AG20443 (cell line): ENCODE measurements around the gene TENT4A.
A peak's percentile ranks its signal among the peaks of the same experiment; 100 is the strongest.

Source experiments
- DNase-seq: peaks from one replicate; pipeline ENCODE4 v3.0.0; 2012; ENCODE audit warnings: low spot score, mixed read lengths

Gene TENT4A

DNA sequence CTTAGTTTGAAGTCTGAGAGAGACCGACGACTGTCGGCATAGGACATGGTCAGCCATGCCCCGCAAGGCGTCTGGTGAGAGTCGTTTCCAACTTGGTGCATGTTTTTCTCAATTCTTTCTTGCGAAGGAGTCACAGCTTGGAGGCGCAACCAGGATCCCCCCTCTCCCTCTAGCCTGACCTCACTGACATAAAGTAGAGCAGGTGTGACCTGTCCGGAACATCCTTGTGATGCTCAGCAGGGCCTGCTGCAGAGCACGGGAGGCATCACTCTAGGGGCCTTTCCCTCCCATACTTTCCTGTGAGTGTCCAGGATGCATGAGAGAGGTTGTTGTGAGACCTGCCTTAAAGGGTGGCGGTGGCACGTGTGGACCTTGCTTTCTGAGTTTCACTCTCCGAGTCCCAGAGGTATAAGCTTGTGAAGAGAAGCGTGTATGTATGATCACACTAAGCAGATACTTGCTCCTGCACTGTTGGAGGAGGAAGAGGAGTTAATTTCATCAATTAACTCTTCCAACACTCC, 5.0 kb downstream of the TENT4A start:
- no peak for DNase-seq

DNA sequence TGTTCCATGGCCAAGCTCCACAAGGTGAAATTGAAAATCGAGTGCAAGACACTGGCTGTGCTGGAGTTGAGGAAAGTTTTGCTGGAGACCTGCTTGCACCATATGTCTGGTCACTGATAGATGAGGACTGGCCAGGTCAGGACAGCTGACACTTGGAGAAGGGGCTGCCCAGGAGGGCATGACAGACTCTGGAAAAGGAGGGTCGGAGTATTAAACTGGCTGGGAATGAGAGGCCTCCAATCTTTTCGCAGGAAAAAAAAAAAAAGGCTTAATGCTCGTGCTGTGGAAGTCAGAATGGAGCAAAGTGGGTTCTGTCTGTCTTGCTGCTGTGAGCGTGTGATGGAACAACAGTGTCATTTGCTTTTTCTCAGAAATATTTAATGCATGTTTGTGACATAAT, 5.5 kb downstream of the TENT4A start:
- DNase-seq: no peak

DNA sequence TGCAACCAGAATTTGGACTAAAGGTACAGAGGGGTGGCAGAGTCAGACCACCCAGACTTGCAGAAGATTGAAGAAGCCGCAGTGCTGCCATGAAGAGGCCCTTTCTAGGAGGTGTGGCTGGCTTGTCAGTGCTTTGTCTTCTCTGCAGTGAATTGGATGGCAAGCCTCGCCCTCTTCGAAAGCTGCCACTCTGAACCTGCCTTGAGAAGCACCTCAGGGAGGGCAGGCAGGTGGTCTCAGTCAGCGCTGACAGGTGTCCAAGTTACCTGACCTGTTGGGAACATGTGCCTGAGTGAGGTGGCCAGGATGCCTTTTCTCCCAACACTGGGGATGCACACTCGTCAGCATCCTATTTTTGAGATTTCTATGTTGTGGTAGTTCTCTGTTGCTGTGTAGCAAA, 6.2 kb downstream of the TENT4A start:
- no peak for DNase-seq

DNA sequence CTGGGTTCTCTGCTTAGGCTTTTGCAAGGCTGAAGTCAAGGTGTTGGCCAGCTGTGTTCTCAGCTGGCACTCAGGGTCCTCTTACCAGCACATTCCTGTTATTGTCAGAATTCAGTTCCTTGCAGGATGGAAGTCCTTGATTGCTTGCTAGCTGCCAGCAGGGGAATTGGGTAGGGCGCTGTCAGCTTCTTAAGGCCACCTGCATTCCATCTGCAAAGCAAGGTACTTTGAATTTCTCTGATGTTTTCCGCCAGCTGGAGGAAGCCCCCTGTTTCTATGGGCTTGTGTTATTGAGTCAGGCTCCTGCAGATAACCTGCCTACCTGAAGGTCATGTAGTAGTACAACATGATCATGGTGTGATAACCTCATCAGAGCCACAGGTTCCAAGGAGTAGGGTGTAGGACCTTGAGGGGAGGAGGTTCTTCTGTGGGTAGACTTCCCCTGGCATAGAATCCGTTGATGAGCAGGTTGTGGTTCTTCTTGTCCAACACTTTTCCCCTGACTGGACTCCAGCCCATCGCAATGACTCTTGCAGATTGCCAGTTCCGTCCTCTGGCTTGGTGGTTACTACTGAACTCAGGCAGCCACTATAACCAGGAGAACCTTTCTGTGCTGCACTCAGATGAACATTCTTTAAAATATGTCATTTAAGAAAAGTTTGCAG, 6.8 kb downstream of the TENT4A start:
- no peak for DNase-seq

DNA sequence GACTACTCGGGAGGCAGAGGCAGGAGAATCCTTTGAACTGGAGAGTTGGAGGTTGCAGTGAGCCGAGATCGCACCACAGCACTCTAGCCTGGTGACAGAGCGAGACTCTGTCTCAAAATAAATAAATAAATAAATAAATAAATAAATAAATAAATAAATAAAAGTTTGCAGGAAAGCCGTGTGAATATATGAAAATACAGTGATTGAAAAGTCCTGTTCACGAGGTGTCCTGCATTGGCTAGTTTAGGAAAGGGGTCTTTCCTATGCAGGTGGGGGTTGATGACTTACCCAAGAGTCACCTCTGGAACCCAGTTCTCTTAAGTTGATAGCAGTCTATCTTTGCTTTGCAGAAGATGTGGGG, 7.3 kb downstream of the TENT4A start:
- no peak for DNase-seq

- DNase-seq: no peak
These were observed 8.2 kb downstream of the TENT4A start for GRCh38 chr5:6721442-6721841.

DNA sequence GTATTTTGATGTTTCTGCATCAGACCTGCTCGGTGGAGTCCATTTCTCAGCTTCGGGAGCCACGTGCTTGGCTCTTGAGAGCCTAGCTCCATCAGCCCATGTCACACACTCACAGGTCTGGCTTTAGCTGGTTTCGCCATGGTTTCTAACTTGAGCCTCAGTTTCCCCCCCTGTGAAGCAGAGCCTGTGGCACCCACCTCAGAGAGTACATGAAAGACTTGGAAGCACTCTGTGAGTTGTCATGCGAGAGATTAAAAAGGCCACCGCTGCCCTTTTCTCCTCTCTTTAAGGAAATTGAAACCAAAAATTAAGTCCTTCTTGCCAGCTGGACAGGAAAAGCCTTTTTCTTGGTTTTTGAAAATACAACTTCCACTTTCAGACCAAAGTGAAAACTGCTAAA, 8.8 kb downstream of the TENT4A start:
- peak; percentile 40 for DNase-seq

- DNase-seq: no peak
These were observed 10.0 kb downstream of the TENT4A start for GRCh38 chr5:6723122-6723815.

- DNase-seq: no peak
These were observed 10.6 kb downstream of the TENT4A start for GRCh38 chr5:6723816-6724300.

- no peak for DNase-seq
These were observed 11.2 kb downstream of the TENT4A start for GRCh38 chr5:6724321-6724929.

- DNase-seq: no peak
These were observed 12.2 kb downstream of the TENT4A start for GRCh38 chr5:6725421-6725820.

GRCh38 chr5:6726006-6726405, 12.8 kb downstream of the TENT4A start:
- DNase-seq: no peak

DNA sequence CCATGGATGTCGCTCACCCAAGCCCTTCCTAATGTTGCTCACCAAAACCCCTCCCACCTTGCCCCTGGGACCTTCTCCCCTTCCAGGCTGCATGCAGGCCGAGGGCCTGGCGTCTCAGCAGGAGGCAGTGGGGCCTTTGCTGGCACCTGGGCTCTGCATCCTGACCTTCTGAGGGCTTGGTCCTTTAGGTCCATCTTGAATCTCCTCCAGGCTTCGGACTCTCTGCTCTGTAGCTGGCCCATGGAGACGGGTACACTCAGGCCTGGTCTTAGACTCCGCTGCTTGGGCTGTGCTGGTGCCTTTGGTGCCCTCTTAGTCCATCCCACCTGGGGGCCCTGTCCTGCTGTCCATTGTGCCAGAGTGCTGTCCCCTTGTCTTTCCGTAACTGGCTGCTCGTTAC, 14.0 kb downstream of the TENT4A start:
- DNase-seq: no peak

DNA sequence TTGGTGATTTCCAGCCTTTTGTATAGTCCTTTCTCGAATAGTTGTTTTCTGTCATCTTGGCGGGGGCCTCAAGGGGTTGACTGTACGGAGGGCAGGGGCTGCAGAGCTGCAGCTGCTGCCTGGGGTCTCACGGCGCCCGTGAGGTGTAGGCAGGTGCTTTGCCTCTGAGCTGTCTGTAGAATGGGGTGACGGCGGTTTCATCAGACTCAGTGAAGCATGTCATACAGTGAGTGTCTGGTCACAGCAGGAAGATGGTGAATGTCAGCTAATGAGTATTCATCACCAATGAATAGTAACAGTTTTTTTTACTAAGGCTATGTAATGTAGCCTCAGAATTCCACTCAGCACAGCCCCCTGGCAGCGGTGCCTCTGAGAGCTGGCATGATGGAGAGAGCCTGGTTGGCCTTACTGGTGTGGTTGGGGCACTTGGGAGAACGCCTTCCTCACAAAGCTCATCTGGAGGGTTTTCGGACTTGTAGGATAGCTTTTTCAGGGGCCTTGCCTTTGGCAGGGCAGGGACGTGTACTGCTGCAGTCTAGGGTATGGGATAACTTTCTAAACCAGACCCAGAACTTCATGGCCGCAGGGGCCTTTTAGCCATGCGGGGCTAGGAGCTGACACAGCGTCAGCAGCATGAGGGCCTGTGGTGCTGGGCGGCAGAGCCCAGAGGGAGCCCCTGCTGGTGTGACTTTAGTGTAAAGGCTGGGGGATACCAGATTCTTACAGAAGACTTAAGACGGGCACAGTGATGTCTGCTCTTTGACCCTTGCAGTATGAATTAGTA, 15.0 kb downstream of the TENT4A start:
- DNase-seq: no peak

- DNase-seq: no peak
These were observed 15.6 kb downstream of the TENT4A start for GRCh38 chr5:6728795-6729183.

- DNase-seq: no peak
These were observed 16.4 kb downstream of the TENT4A start for GRCh38 chr5:6729386-6730310.

GRCh38 chr5:6730407-6730806, 17.2 kb downstream of the TENT4A start:
- DNase-seq: no peak

DNA sequence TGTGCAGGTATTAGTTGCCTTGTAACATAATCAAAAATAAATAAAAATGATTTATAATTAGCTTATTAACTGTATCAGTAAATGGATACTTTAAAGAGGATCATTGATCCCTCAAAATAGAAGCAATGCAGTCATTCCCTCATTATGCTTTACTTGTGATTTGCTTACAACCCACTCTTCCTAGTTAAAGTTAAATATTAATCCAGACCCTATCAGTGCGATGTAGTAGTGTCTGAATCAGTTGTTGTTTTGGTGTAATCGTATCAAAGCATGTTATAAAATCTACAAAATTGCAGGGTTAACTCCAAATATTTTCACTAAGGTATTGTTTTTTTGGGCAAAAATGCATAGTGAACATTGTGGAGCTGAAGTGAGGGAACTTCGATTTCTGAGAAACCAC, 17.6 kb downstream of the TENT4A start:
- DNase-seq: no peak

DNA sequence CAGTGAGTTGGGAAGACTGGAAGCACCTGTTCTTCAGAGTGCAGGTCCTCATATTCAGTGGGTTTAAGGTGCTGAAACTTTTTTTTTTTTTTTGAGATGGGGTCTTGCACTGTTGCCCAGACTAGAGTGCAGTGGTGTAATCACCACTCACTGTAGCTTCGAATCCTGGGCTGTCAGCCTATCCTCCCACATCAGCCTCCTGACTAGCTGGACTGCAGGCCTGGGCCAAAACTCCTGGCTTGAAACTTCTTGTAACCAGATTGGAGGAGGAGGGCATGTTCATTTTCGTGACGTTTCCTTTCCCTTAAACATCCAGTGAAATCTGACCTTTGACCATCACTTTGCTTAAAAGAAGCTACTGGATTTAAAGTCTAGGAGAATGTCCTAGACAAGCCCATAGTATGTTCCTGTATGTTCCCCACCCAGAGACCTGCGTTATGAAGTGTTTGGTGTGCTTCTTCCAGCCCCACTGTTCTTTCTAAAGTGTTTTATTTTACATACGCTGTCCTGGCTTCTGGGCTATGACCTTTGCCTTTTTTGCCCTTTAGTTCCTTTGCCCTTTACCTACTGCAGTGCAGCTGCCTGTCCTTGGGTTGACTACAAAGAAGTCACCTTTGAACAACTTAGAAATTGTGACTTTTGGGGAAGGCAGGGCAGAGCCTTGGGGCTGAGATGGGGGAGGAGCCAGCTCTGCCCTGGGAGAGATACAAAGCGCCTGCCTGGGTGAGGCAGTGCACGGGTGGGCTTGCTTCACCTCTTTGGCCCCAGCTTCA, 18.4 kb downstream of the TENT4A start:
- no peak for DNase-seq

DNA sequence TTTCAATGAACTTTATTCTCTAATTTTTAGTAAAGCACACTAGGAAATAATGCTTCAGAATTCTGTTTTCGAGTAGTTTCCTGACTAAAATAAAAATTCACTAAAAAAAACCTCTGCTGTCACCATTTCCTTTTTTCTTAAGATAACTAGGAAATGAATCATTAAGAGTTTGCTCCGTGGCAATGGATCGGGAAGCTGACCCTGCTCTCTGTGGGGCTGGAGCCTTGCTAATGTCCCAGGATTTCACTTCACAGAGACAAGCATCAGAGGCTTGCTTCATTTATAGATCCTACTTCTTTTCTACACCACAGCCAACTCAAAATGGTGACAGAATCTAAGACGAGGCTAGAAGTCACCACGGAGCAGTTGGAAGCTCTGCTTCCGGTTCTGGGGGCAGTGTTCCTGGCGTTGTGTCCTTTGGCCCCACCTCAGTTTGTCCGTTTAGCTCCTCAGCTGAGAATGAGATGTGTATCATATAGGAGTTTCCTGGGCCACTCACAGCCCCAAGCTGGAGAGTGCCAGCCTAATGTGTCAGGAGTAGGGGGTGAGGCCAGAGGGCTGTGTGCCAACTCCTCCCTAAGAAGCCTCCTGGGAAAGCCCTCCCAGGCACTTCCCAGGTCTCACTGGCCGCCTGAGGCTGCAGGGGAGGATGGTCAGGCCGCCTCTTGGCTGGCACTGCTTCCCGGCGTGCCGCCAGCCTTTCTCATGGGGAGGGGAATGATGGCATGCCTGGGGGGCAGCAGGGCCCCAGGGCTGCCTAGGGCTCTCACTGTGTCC, 19.6 kb downstream of the TENT4A start:
- DNase-seq: peak; percentile 73
